GM19023 (cell line): ENCODE measurements around the gene E2F2.

Source experiments
- ATAC-seq: cut with Tn5 transposase; IDR thresholded peaks from one replicate; pipeline ENCODE4 v1.9.1; 2021; ENCODE audit warnings: mild to moderate bottlenecking, moderate library complexity; ENCODE audit not compliant: unreplicated experiment

E2F2 gene

GRCh38 chr1:23485002-23485332 lies 46.1 kb downstream of the E2F2 start:
- ATAC-seq: no peak

- ATAC-seq: no peak
Measured at GRCh38 chr1:23484253-23485001, 46.6 kb downstream of the E2F2 start.

GRCh38 chr1:23483321-23484252 lies 47.4 kb downstream of the E2F2 start, which contains the start of gene ASAP3:
TSS of gene ASAP3 (minus strand) at chr1:23484179. CDS start at chr1:23484133, 46 bp downstream.
- no peak for ATAC-seq

DNA sequence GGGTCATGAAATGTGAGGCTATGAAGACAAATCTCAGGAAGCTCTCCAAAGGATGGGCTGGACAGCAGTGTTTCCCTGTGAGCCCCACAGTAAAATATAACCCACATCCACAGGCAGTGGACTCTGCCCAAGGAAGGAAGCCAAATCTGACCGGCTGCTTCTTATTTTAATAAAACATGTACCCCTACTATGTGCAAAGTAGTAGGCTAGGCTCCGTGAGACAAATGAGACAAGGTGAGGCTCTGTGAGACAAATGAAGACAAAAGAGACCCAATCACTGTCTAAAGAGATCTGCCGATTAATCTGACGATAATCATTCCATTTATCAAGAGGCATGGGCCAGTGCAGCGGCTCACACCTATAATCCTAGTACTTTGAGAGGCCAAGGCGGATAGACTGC lies 49.1 kb downstream of the E2F2 start:
- ATAC-seq: no peak

- ATAC-seq: no peak
Measured at GRCh38 chr1:23481026-23481597, 49.9 kb downstream of the E2F2 start.

DNA sequence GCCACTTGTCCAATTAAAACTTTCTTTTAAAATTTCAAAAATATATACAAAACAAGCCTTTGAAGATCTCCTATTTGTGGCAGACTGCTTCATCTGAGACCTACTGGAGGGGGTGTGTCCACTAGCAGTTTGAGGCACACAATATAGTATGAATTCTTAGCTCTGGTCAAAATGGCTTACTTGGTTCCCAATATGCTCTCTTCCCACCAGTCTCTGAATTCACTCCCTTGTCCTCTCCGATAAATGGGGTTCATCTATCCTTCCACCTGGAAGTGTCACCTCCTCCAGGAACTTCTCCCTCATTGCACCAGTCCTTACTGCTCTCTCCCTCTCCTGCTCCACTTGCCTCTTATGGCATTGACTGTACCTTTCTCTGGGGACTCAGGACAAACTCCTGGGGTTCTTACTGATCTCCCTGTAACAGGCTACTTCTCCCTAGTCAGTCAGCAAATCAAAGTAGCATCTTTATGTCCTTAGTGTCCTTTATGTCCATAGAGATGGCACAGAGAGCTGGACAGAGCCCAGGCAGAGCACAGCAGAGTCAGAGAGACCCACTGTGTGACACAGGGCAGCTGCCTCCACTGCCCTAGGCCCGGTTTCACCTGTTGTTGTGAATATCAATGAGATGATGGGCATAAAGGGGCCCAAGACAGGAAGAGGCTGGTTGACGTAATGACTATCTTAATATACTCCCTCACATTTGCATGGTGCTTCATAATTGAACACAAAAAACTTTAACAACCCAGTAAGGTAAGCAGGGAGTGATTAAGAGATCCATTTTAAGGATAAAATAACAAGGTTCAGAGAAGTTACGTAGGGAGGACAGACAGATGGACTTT lies 50.6 kb downstream of the E2F2 start:
- no peak for ATAC-seq

- ATAC-seq: no peak
Measured at GRCh38 chr1:23479666-23479941, 51.4 kb downstream of the E2F2 start.

GRCh38 chr1:23478896-23479665 lies 52.0 kb downstream of the E2F2 start:
- no peak for ATAC-seq

- no peak for ATAC-seq
Measured at GRCh38 chr1:23477359-23478144, 53.5 kb downstream of the E2F2 start.

GRCh38 chr1:23475641-23476040 lies 55.4 kb downstream of the E2F2 start:
- no peak for ATAC-seq

DNA sequence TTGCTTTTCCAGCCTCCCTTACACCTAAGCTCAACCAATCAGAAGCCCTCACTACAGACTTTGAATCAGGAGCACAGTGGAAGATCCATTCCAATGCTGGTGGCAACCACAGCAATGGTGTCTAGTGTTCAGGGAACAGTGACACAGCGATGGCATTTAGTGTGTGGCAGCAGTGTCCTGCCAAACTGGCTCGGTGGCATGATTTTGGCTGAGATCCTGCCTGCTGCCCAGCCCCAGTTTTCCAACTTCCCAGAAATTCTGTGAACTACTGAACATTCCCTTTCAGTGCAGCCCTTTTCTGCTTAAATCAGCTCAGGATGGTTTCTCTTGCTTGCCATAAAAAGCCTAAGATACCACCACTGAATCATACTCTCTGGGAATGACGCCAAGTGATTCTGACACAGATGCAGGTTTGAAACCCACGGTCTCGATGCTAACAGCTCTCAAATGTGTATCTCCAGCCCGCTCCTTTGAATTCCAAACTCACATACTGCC lies 55.9 kb downstream of the E2F2 start:
- no peak for ATAC-seq

GRCh38 chr1:23473037-23473800 lies 57.8 kb downstream of the E2F2 start:
- ATAC-seq: no peak

DNA sequence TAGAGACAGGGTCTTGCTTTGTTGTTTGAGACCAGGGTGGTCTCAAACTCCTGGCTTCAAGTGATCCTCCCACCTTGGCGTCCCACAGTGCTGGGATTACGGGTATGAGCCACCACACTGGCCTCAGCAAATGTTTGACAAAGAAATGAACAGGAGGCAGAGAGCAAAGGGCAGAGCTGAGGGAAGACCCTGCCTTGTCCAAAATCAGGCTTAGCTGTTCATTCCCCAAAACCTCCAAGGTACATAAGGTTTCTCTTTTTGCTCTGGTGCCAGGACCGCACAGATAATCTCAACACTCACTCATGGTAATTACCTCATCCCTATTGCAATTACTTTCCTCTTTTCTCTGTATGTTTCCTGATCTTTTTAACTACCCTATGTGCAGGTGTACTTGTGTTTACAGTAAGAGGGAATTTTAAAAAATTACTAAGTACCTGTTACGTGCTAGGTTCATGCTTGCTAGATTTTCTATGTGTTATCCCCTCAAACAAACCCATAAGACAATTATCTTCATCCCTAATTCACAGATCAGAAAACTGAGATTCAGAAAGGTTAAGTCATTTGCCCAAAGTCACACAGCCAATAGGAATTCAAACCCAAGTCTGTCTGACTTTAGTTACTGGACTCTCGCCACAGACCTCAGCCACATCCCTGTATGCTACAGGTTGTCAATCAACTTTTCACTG lies 58.5 kb downstream of the E2F2 start:
- ATAC-seq: no peak

DNA sequence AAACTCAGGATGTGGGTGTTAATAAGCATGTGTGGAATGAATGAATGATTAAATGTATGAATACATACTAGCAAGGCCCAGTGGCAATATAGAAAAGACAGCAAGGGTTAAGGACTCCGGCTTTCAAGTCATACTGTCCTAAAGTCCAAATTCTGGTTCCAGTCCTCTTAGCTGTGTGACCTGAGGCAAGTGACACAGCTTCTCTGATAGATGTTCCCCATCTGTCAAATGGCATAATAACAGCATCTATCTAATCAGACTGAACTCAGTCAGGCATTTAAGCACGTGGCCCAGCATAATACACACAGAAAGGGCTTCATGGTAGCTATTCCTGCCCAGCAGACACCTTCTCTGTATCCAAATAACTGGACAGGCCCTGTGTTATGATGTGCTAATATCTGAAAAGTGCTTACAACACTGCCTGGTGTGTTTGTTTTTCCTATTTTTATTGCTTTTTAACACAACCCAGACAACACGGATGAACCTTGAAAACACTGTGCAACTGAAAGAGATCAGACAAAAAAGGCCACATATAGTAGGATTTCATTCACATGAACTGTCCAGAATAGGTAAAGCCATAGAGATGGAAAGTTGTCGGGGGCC lies 59.5 kb downstream of the E2F2 start:
- no peak for ATAC-seq

DNA sequence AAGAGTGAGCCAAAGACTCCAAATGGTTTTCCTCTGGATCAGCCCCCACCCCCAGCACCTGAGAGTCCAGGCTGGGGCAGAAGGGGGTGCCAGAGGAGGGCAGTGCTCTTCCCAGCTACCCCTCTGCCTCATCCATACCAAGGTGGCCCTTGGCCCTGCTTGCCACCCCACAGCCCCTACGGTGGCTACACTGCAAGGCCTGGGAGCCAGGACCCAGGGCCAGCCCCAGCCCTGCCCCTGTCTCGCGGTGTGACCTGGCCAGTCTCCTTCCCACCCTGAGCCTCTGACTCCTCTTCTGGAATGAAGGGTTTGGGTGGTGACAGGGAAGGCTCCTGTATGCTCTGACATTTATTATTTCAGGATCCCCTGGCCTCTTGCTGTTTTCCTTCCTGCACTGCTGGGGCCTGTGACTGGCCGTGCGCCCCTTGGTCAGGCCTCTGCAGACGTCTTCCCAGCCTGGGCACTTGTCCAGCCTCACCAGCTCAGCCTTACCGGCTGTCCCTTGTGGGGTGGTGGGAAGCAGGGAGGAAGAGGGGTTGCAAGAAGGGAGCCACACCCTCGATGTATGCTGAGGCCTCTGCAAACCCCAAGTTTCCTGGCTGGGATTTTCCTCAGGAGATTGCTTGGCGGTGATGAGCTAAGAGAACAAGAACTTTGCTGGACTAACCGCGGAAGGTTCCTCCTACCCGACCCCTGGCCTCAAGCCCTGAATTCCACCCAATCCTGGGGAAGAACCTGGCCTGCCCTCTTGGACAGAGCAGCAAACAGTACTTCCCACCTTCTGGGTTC lies 60.6 kb downstream of the E2F2 start:
- no peak for ATAC-seq

GRCh38 chr1:23469372-23469982 lies 61.6 kb downstream of the E2F2 start:
- no peak for ATAC-seq
